ENCODE measurements around the gene SUPT6H. TPM values are rescaled to one million over a fixed set of nuclear protein-coding genes. Genes with fewer than 3 reads are reported as not detected.

SUPT6H gene
- polyA plus RNA-seq, 1 donor from 2014 or later = 19.0 TPM

DNA sequence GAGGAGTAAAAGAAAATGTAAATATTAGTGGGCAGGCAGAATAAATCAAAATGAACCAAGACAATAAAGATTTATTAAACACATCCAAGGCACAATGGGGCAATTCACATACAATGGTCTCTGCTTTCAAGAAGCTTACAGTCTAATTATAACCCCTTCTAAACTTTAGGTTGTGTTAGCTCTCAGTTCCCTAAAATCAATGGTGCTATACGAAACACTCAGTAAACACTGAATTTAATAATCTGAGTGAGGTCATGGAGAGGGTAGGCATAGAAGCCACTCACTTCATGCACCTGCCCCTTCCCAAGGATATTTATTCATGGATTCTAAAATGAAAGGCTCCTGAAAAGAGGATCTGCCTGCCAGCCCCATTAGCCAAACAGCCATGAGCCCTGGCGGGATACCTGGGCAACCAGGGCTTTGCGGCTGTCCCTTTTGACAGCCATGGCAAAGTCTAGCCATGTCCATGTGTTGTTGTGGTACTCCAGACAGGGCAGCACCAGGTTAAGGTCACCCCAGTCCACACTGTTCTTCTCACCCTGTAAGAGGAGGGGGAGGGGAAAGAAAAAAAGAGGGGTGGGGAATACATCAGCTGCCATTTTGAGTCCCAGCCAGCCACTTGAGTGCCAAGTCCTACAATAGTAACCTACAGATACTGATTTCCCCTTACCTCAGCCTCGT, 46.6 kb upstream of the SUPT6H start:
- H3F3A ChIP-seq (ENCODE audit: insufficient read depth, low read length, poor library complexity, severe bottlenecking) = no peaks in the 10 kb centered on the region
- H3K4me2 ChIP-seq (ENCODE audit: low read length) = no peak overlapping the region
- no peak overlapping the region for H3K9ac ChIP-seq (ENCODE audit: low read length)
- TF ChIP-seq RAD21 (conservative IDR thresholded peaks at IDR 0.05) = no peak
- TF ChIP-seq, protein P1, sequence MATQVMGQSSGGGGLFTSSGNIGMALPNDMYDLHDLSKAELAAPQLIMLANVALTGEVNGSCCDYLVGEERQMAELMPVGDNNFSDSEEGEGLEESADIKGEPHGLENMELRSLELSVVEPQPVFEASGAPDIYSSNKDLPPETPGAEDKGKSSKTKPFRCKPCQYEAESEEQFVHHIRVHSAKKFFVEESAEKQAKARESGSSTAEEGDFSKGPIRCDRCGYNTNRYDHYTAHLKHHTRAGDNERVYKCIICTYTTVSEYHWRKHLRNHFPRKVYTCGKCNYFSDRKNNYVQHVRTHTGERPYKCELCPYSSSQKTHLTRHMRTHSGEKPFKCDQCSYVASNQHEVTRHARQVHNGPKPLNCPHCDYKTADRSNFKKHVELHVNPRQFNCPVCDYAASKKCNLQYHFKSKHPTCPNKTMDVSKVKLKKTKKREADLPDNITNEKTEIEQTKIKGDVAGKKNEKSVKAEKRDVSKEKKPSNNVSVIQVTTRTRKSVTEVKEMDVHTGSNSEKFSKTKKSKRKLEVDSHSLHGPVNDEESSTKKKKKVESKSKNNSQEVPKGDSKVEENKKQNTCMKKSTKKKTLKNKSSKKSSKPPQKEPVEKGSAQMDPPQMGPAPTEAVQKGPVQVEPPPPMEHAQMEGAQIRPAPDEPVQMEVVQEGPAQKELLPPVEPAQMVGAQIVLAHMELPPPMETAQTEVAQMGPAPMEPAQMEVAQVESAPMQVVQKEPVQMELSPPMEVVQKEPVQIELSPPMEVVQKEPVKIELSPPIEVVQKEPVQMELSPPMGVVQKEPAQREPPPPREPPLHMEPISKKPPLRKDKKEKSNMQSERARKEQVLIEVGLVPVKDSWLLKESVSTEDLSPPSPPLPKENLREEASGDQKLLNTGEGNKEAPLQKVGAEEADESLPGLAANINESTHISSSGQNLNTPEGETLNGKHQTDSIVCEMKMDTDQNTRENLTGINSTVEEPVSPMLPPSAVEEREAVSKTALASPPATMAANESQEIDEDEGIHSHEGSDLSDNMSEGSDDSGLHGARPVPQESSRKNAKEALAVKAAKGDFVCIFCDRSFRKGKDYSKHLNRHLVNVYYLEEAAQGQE (IDR thresholded peaks at IDR 0.05; ENCODE audit: borderline replicate concordance) = no peak
- TF ChIP-seq, protein P2, sequence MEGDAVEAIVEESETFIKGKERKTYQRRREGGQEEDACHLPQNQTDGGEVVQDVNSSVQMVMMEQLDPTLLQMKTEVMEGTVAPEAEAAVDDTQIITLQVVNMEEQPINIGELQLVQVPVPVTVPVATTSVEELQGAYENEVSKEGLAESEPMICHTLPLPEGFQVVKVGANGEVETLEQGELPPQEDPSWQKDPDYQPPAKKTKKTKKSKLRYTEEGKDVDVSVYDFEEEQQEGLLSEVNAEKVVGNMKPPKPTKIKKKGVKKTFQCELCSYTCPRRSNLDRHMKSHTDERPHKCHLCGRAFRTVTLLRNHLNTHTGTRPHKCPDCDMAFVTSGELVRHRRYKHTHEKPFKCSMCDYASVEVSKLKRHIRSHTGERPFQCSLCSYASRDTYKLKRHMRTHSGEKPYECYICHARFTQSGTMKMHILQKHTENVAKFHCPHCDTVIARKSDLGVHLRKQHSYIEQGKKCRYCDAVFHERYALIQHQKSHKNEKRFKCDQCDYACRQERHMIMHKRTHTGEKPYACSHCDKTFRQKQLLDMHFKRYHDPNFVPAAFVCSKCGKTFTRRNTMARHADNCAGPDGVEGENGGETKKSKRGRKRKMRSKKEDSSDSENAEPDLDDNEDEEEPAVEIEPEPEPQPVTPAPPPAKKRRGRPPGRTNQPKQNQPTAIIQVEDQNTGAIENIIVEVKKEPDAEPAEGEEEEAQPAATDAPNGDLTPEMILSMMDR (IDR thresholded peaks at IDR 0.05; ENCODE audit: poor library complexity, severe bottlenecking) = no peak
- TF ChIP-seq EZH2 (IDR thresholded peaks at IDR 0.05; ENCODE audit: borderline replicate concordance, insufficient read depth, low read length, poor library complexity, severe bottlenecking) = no peak
- no peak for TF ChIP-seq SMC3 (conservative IDR thresholded peaks at IDR 0.05; ENCODE audit: poor library complexity)
- no peak for TF ChIP-seq TAF1 (IDR thresholded peaks at IDR 0.05; ENCODE audit: low read depth)
- no peak for TF ChIP-seq EP300 (conservative IDR thresholded peaks at IDR 0.05; ENCODE audit: poor library complexity, severe bottlenecking)
- no peak for TF ChIP-seq MXI1 (conservative IDR thresholded peaks at IDR 0.05; ENCODE audit: poor library complexity, severe bottlenecking)
- no peaks in the 10 kb centered on the region for H3K79me2 ChIP-seq (replicated peaks; ENCODE audit: insufficient read depth, low read length)
- peaks cover 3% of the 10 kb centered on the region for H3K36me3 ChIP-seq (ENCODE audit: insufficient read depth, low read length)
- H3K4me3 ChIP-seq (ENCODE audit: low read length) = no peak overlapping the region
- H2AFZ ChIP-seq (ENCODE audit: low read depth, low read length) = no peak overlapping the region
- H3K9me2 ChIP-seq (ENCODE audit: insufficient read depth, low read length) = no peaks in the 10 kb centered on the region
- no peak overlapping the region for H3K27ac ChIP-seq (ENCODE audit: low read length)
- H3K9me3 ChIP-seq (ENCODE audit: low read length) = no peaks in the 10 kb centered on the region
- H4K20me1 ChIP-seq (ENCODE audit: insufficient read depth) = no peaks in the 10 kb centered on the region
- no peaks in the 10 kb centered on the region for H3K27me3 ChIP-seq (ENCODE audit: insufficient read depth, low read depth, low read length)

DNA sequence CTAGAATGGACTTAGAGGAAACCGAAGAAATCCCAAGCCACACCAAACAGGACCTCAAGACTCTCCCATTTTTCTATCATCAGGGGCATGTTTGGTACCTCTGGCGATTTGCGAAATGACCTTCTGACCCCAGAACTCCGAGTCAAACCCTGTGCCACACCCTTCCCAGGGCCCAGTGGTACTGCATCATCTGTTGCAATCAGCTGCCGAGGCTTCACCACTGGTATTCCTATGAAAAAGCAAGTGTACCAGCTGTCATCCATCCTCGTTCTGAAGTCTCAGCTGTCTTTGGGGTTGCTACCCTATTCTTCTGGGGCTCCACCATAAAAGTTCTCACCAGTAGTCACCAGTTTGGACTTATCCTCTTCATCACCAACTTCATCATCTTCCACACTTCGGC, 45.7 kb upstream of the SUPT6H start:
- H3K36me3 ChIP-seq (ENCODE audit: insufficient read depth, low read length) = peaks cover 3% of the 10 kb centered on the region
- no peaks in the 10 kb centered on the region for H3K27me3 ChIP-seq (ENCODE audit: insufficient read depth, low read depth, low read length)
- H3K4me2 ChIP-seq (ENCODE audit: low read length) = no peak overlapping the region
- H3K9me3 ChIP-seq (ENCODE audit: low read length) = no peaks in the 10 kb centered on the region
- no peaks in the 10 kb centered on the region for H4K20me1 ChIP-seq (ENCODE audit: insufficient read depth)
- no peak overlapping the region for H3K27ac ChIP-seq (ENCODE audit: low read length)
- H3K9me2 ChIP-seq (ENCODE audit: insufficient read depth, low read length) = no peaks in the 10 kb centered on the region
- no peak overlapping the region for H3K4me3 ChIP-seq (ENCODE audit: low read length)
- H3F3A ChIP-seq (ENCODE audit: insufficient read depth, low read length, poor library complexity, severe bottlenecking) = no peaks in the 10 kb centered on the region
- H3K9ac ChIP-seq (ENCODE audit: low read length) = no peak overlapping the region
- H3K79me2 ChIP-seq (replicated peaks; ENCODE audit: insufficient read depth, low read length) = no peaks in the 10 kb centered on the region
- H2AFZ ChIP-seq (ENCODE audit: low read depth, low read length) = no peak overlapping the region
- TF ChIP-seq, protein P2 (IDR thresholded peaks at IDR 0.05; ENCODE audit: poor library complexity, severe bottlenecking) = no peak
- TF ChIP-seq RAD21 (conservative IDR thresholded peaks at IDR 0.05) = no peak
- TF ChIP-seq EP300 (conservative IDR thresholded peaks at IDR 0.05; ENCODE audit: poor library complexity, severe bottlenecking) = no peak
- no peak for TF ChIP-seq POLR2AphosphoS5 (IDR thresholded peaks at IDR 0.05)
- no peak for TF ChIP-seq MXI1 (conservative IDR thresholded peaks at IDR 0.05; ENCODE audit: poor library complexity, severe bottlenecking)
- TF ChIP-seq SMC3 (conservative IDR thresholded peaks at IDR 0.05; ENCODE audit: poor library complexity) = no peak
- TF ChIP-seq EZH2 (IDR thresholded peaks at IDR 0.05; ENCODE audit: borderline replicate concordance, insufficient read depth, low read length, poor library complexity, severe bottlenecking) = no peak
- TF ChIP-seq TAF1 (IDR thresholded peaks at IDR 0.05; ENCODE audit: low read depth) = no peak
- TF ChIP-seq, protein P1 (IDR thresholded peaks at IDR 0.05; ENCODE audit: borderline replicate concordance) = no peak
